EL (cell line): Measurements from ENCODE around the gene HOXD9.

Experiments used
- DNase-seq: peaks from one replicate; pipeline ENCODE4 v3.0.0-alpha.2; 2016

The HOXD9 gene

GRCh38 chr2:176099159-176099727, 23.3 kb upstream of the HOXD9 start:
- no peak for DNase-seq

GRCh38 chr2:176099728-176100546, 22.6 kb upstream of the HOXD9 start, which contains the start of gene HOXD12:
Gene HOXD12 (plus strand): TSS chr2:176099795. CDS start chr2:176099802, 7 bp downstream.
- no peak for DNase-seq

- no peak for DNase-seq
These were observed 21.9 kb upstream of the HOXD9 start for GRCh38 chr2:176100547-176101140.

GRCh38 chr2:176101216-176101830, 21.2 kb upstream of the HOXD9 start:
- no peak for DNase-seq

- no peak for DNase-seq
These were observed 20.7 kb upstream of the HOXD9 start for GRCh38 chr2:176101842-176102241.

- no peak for DNase-seq
These were observed 20.1 kb upstream of the HOXD9 start for GRCh38 chr2:176102309-176102866.

- DNase-seq = no peak
These were observed 19.3 kb upstream of the HOXD9 start for GRCh38 chr2:176103194-176103593.

GRCh38 chr2:176103742-176104315, 18.7 kb upstream of the HOXD9 start:
- DNase-seq = no peak

GRCh38 chr2:176104316-176105077, 18.0 kb upstream of the HOXD9 start:
- peak; percentile 85 for DNase-seq

GRCh38 chr2:176105078-176105729, 17.3 kb upstream of the HOXD9 start:
- no peak for DNase-seq

GRCh38 chr2:176105730-176106580, 16.6 kb upstream of the HOXD9 start:
- peak; percentile 23 for DNase-seq

- peak; percentile 53 for DNase-seq
These were observed 15.7 kb upstream of the HOXD9 start, which contains the start of gene HOXD11 for GRCh38 chr2:176106581-176107539. Gene HOXD11 (plus strand): TSS chr2:176107280. CDS start chr2:176107356, 76 bp downstream.

GRCh38 chr2:176107731-176108181, 14.8 kb upstream of the HOXD9 start:
- no peak for DNase-seq

GRCh38 chr2:176109192-176109901, 13.2 kb upstream of the HOXD9 start:
- no peak for DNase-seq

- DNase-seq = no peak
These were observed 12.6 kb upstream of the HOXD9 start for GRCh38 chr2:176109946-176110345.

- DNase-seq = no peak
These were observed 11.9 kb upstream of the HOXD9 start for GRCh38 chr2:176110415-176111308.

- DNase-seq = no peak
These were observed 11.2 kb upstream of the HOXD9 start for GRCh38 chr2:176111309-176111663.
